Parathyroid adenoma (tissue), 2 donors: ENCODE measurements around the gene PITPNM2.

Experiments
- H2AFZ ChIP-seq: fragments of 300-600 bp; sonication (generic); one replicate; pipeline ENCODE4 v1.7.0; 2017; ENCODE audit warnings: antibody characterized with exemption, mild to moderate bottlenecking
- H3K27ac ChIP-seq: fragments of 300-600 bp; sonication (generic); one replicate; pipeline ENCODE4 v1.7.0; 2017
- H3K27me3 ChIP-seq: fragments of 300-600 bp; sonication (generic); one replicate; pipeline ENCODE4 v1.7.0; 2017; ENCODE audit warnings: low read length; ENCODE audit not compliant: control insufficient read depth, insufficient read depth
- H3K36me3 ChIP-seq: fragments of 300-600 bp; sonication (generic); one replicate; pipeline ENCODE4 v1.7.0; 2017; ENCODE audit warnings: low read length; ENCODE audit not compliant: control insufficient read depth, insufficient read depth
- H3K4me1 ChIP-seq: fragments of 300-600 bp; sonication (generic); one replicate; pipeline ENCODE4 v1.7.0; 2017; ENCODE audit warnings: control low read depth
- H3K4me2 ChIP-seq: fragments of 300-600 bp; sonication (generic); one replicate; pipeline ENCODE4 v1.7.0; 2017; ENCODE audit warnings: low read length
- H3K4me3 ChIP-seq: fragments of 300-600 bp; sonication (generic); one replicate; pipeline ENCODE4 v1.7.0; 2017; ENCODE audit warnings: low read depth, low read length
- H3K79me2 ChIP-seq: fragments of 300-600 bp; sonication (generic); one replicate; pipeline ENCODE4 v1.7.0; 2017; ENCODE audit warnings: control low read depth
- H3K9ac ChIP-seq: fragments of 300-600 bp; sonication (generic); one replicate; pipeline ENCODE4 v1.7.0; 2017; ENCODE audit warnings: mild to moderate bottlenecking
- H3K9me3 ChIP-seq: fragments of 300-600 bp; sonication (generic); one replicate; pipeline ENCODE4 v1.7.0; 2017; ENCODE audit warnings: low read length; ENCODE audit not compliant: control insufficient read depth
- CTCF ChIP-seq: fragments of 300-600 bp; sonication (generic); IDR thresholded peaks from one replicate; pipeline ENCODE4 v1.7.0; 2017; ENCODE audit warnings: antibody characterized with exemption, mild to moderate bottlenecking
- donor health status: primary hyperparathyroidism.

The PITPNM2 gene

DNA sequence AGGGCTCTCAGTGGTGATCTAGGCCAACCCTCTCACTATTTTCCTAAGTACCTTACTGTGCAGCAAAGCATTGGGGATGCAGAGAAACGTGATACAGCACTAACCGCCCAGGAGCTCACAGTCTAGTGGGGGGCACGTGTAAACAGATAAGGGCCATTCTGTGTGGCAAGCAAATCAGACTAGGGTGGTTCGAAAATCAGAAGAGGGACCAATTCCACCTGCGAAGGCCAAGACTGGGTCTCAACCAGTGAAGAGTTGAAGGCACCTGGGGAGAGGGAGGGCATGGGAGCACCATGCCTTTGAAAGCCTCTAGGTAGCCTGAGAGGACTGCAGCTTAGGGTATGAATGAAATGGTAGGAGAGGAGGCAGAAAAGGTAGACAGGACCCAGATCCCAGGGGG is 2.2 kb downstream of the PITPNM2 start:
- peaks cover 5% of the 10 kb centered on the region for H3K4me1 ChIP-seq
- no peak overlapping the region for H3K9ac ChIP-seq
- peaks cover 11% of the 10 kb centered on the region for H3K79me2 ChIP-seq
- H3K27ac ChIP-seq, result no peak overlapping the region
- no peak overlapping the region for H3K4me3 ChIP-seq
- H3K27me3 ChIP-seq, result no peaks in the 10 kb centered on the region
- no peaks in the 10 kb centered on the region for H3K9me3 ChIP-seq
- TF ChIP-seq CTCF, result no peak
- H2AFZ ChIP-seq, result no peak overlapping the region
- no peak overlapping the region for H3K4me2 ChIP-seq
- no peaks in the 10 kb centered on the region for H3K36me3 ChIP-seq

DNA sequence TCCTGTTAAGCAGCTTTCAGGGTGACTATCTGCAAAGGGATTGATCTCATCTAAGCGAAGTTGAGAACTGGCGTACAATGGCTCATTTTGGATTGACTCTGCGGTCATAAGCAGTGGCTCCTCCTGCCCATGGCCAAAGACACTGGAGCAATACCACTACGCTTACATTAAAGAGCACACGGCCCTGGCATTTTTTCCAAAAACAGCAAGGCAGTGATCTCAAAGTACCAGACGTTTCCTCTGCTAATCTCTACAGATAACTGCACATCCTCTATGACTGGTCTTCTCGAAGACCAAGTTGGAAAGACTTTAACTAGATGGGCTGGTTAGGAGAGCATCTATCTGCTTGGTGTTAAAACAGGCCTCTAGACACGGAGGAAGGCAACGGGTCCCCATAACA is 2.7 kb downstream of the PITPNM2 start:
- H3K27ac ChIP-seq, result no peak overlapping the region
- H3K27me3 ChIP-seq, result no peaks in the 10 kb centered on the region
- peaks cover 9% of the 10 kb centered on the region for H3K4me1 ChIP-seq
- TF ChIP-seq CTCF, result no peak
- no peak overlapping the region for H3K9ac ChIP-seq
- H2AFZ ChIP-seq, result no peak overlapping the region
- no peak overlapping the region for H3K4me3 ChIP-seq
- no peaks in the 10 kb centered on the region for H3K9me3 ChIP-seq
- H3K4me2 ChIP-seq, result no peak overlapping the region
- peaks cover 11% of the 10 kb centered on the region for H3K79me2 ChIP-seq
- no peaks in the 10 kb centered on the region for H3K36me3 ChIP-seq

- peaks cover 8% of the 10 kb centered on the region for H3K79me2 ChIP-seq
- H3K27me3 ChIP-seq, result no peaks in the 10 kb centered on the region
- TF ChIP-seq CTCF, result no peak
- H3K27ac ChIP-seq, result no peak overlapping the region
- H3K36me3 ChIP-seq, result no peaks in the 10 kb centered on the region
- H3K9me3 ChIP-seq, result no peaks in the 10 kb centered on the region
- no peak overlapping the region for H3K4me2 ChIP-seq
- H3K4me3 ChIP-seq, result no peak overlapping the region
- peaks cover 30% of the 10 kb centered on the region for H3K4me1 ChIP-seq
- H2AFZ ChIP-seq, result no peak overlapping the region
- no peak overlapping the region for H3K9ac ChIP-seq
Measured at GRCh38 chr12:123145211-123145610, 5.7 kb downstream of the PITPNM2 start.

- no peaks in the 10 kb centered on the region for H3K9me3 ChIP-seq
- H3K27me3 ChIP-seq, result no peaks in the 10 kb centered on the region
- TF ChIP-seq CTCF, result no peak
- H3K9ac ChIP-seq, result no peak overlapping the region
- H2AFZ ChIP-seq, result no peak overlapping the region
- peak overlapping the region; percentile 22 for H3K27ac ChIP-seq
- peaks cover 16% of the 10 kb centered on the region for H3K79me2 ChIP-seq
- peaks cover 33% of the 10 kb centered on the region for H3K4me1 ChIP-seq
- H3K4me2 ChIP-seq, result no peak overlapping the region
- H3K36me3 ChIP-seq, result no peaks in the 10 kb centered on the region
- H3K4me3 ChIP-seq, result no peak overlapping the region
Measured at GRCh38 chr12:123143736-123144461, 7.0 kb downstream of the PITPNM2 start.
